Activated naive CD8-positive, alpha-beta T cell treated with anti-CD3 and anti-CD28 coated beads for 36 hours (primary cell): ENCODE results near the gene MTMR2. TPM values are rescaled to one million over a fixed set of nuclear protein-coding genes. Genes with fewer than 3 reads are reported as not detected.

Experiments
- DNase-seq: peaks from one replicate; pipeline ENCODE4 v3.0.0; 2021
- H3K27ac Mint-ChIP-seq: one replicate; pipeline ENCODE4 v1.8.0; 2022; ENCODE audit warnings: mild to moderate bottlenecking, moderate library complexity, mixed read lengths
- H3K27me3 Mint-ChIP-seq: one replicate; pipeline ENCODE4 v1.8.0; 2022; ENCODE audit warnings: mild to moderate bottlenecking, mixed read lengths
- H3K36me3 Mint-ChIP-seq: one replicate; pipeline ENCODE4 v1.8.0; 2021; ENCODE audit warnings: mild to moderate bottlenecking, mixed read lengths
- H3K4me1 Mint-ChIP-seq: one replicate; pipeline ENCODE4 v1.8.0; 2021; ENCODE audit warnings: mixed read lengths
- H3K4me3 Mint-ChIP-seq: one replicate; pipeline ENCODE4 v1.8.0; 2022; ENCODE audit warnings: mild to moderate bottlenecking, moderate library complexity, mixed read lengths
- H3K9me3 Mint-ChIP-seq: one replicate; pipeline ENCODE4 v1.8.0; 2022; ENCODE audit warnings: mixed read lengths
- total RNA-seq, 2 experiments: library from RNA; stranded (reverse); gene quantifications; one replicate each; pipeline ENCODE4 v1.2.3, GENCODE V29; 2021

The MTMR2 gene
- 10 to 100 TPM; 48.0 to 51.7 TPM for total RNA-seq

DNA sequence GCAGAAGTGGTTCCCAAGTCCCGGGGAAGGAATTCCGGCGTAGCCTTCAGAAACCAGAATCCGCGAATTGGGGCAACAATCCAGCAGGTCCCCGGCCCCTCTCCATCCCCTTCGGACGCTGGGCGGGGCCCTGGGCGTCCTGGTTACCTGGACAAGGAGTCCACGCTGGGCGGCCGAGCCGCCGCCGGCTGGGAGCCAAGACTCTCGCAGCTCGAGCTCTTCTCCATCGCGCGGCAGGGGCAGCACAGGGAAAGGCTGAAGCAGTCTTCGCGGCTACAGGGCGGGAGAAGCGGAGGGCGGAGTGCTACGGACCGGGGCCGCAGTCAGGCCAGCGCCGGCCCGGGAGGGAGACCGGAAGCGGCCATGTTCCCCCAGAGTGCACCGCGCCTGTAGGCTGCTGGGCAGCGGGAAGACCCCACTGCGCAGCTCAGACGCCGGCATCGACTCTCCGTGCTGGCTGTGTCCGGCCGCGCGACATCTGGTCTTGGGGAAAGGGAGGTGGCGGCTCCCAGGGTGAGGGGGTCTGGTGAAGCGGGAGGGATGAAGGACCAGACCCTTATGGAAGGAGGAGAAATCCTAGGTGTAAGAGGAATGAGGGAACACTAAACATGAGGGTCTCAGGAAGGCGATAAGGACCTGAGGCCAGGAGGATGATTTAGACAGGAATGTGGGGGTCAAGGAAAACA lies at the start of gene MTMR2:
TSS of gene MTMR2 (minus strand) at position 380 of the 686 bp plus-strand sequence. CDS start at position 227, 153 bp downstream.
- DNase-seq = peak; percentile 73
- Mint-ChIP-seq H3K4me3 (peak within 1 kb of the TSS; percentile 100), H3K27me3 (no peaks in the 10 kb centered on the region), H3K4me1 (peaks cover 23% of the 10 kb centered on the region), H3K36me3 (peaks cover 9% of the 10 kb centered on the region), H3K27ac (peak within 1 kb of the TSS; percentile 100), H3K9me3 (no peaks in the 10 kb centered on the region)

DNA sequence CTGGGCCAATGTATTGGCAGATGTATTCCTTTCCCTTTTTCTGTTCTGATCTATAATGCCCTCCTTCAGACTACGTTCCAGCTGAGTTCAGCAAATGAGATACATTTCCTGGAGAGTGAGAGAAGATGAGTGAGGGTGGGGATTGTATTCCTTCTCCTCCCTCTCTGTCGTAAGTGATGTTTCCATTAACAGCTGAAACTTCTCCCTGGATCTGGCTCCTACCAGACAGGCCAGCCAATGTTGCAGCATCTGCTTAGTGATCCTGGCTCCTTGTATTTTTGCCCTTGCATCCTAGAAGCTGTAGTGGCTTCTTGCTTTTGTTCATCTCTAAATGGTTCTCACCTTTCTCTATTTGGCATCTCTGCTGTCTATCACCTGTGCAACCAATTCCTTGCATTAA lies 48.2 kb upstream of the MTMR2 start:
- H3K9me3 Mint-ChIP-seq = peaks cover 2% of the 10 kb centered on the region
- no peaks in the 10 kb centered on the region for H3K27me3 Mint-ChIP-seq
- no peak overlapping the region for H3K4me3 Mint-ChIP-seq
- no peak overlapping the region for H3K27ac Mint-ChIP-seq
- DNase-seq = no peak
- peaks cover 3% of the 10 kb centered on the region for H3K36me3 Mint-ChIP-seq
- H3K4me1 Mint-ChIP-seq = no peaks in the 10 kb centered on the region

DNA sequence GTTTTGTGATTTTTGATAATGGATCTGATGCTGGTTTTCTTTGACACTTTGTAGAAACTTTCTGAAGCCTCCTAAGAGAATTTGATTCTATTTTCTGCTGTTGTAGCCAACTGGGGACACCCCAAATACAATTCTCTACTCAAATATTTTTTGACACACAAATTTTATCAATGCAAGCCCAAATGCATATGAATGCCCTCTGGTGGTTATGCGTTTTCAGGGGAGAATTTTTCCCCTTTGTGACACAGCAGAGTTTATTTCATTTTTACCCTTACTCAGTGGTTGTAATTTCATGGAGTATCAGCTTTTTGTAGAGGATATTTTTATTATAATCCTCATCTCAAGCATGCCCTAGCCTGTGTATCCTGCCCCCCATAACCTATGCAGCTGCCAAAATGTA lies 44.7 kb upstream of the MTMR2 start:
- H3K27ac Mint-ChIP-seq = no peak overlapping the region
- H3K4me3 Mint-ChIP-seq = no peak overlapping the region
- H3K9me3 Mint-ChIP-seq = peaks cover 2% of the 10 kb centered on the region
- no peak for DNase-seq
- no peaks in the 10 kb centered on the region for H3K4me1 Mint-ChIP-seq
- H3K36me3 Mint-ChIP-seq = no peaks in the 10 kb centered on the region
- no peaks in the 10 kb centered on the region for H3K27me3 Mint-ChIP-seq

DNA sequence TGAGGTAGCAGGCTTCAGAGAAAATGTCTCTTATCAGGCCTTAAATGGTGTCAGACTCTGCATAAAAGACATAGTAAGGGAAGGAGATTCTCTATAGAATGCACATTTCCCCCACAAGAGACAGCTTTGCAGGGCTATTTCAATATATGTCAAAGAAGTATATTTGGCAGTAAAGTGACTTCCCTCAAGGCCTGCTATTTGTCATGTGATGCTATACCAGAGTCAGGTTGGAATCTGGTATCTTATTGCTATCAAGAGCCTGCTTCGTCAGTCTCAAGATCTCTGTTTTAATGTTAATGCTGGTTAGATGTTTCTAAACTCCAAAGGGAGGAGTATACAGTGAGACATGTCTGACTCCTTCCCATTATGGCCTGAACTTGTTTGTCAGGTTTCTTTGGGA lies 40.4 kb upstream of the MTMR2 start:
- H3K4me1 Mint-ChIP-seq = no peaks in the 10 kb centered on the region
- H3K4me3 Mint-ChIP-seq = no peak overlapping the region
- peaks cover 2% of the 10 kb centered on the region for H3K9me3 Mint-ChIP-seq
- H3K27ac Mint-ChIP-seq = no peak overlapping the region
- no peak for DNase-seq
- H3K36me3 Mint-ChIP-seq = no peaks in the 10 kb centered on the region
- no peaks in the 10 kb centered on the region for H3K27me3 Mint-ChIP-seq

DNA sequence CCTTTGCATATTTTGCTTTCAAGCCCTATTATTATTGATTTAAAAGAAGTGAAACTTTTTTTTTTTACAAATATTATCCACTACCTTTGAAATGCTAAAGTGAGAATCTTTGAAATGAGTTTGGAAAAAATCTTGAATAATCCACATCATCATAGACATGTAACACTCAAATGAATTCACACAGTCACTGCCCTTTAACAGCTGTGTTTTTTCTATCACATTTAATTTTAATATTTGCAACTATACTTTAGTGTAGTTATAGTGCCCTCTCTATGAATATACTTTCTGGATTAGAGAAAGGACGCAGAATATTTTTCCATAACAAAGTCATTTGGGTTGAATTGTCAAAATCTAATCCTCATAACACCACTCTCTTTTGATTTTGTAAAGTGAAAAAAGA lies 37.9 kb upstream of the MTMR2 start:
- H3K9me3 Mint-ChIP-seq = no peaks in the 10 kb centered on the region
- no peaks in the 10 kb centered on the region for H3K4me1 Mint-ChIP-seq
- H3K4me3 Mint-ChIP-seq = no peak overlapping the region
- no peak for DNase-seq
- no peak overlapping the region for H3K27ac Mint-ChIP-seq
- no peaks in the 10 kb centered on the region for H3K27me3 Mint-ChIP-seq
- H3K36me3 Mint-ChIP-seq = no peaks in the 10 kb centered on the region

DNA sequence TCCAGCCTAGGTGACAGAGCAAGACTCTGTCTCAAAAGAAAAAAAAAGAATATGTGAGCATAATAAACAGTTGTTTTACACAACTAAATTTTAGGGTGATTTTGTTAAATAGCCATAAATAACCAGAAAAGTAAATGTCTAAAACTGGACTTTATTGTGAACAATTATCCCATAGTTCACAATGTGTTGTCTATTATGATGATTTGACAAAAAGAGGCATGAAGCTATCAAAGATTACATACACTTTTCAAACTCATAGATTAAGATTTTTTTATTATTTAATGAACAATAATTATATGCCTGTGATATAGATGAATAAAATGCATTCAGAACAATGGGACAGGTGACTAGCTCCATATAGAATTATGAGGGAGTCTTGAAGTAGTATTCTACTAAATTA lies 27.0 kb upstream of the MTMR2 start:
- no peak overlapping the region for H3K27ac Mint-ChIP-seq
- peaks cover 2% of the 10 kb centered on the region for H3K9me3 Mint-ChIP-seq
- no peak for DNase-seq
- H3K36me3 Mint-ChIP-seq = peaks cover 9% of the 10 kb centered on the region
- H3K27me3 Mint-ChIP-seq = no peaks in the 10 kb centered on the region
- H3K4me3 Mint-ChIP-seq = no peak overlapping the region
- no peaks in the 10 kb centered on the region for H3K4me1 Mint-ChIP-seq

DNA sequence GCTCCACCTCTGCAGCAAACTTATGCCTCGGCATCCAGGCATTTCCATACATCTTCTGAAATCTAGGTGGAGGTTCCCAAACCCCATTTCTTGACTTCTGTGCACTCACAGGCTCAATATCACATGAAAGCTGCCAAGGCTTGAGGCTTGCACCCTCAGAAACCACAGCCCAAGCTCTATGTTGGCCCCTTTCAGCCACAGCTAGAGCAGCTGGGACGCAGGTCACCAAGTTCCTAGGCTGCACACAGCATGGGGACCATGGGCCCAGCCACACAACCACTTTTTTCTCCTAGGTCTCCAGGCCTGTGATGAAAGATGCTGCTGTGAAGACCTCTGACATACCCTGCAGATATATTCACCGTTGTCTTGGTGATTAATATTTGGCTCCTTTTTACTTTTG lies 24.7 kb upstream of the MTMR2 start:
- Mint-ChIP-seq H3K9me3 (peaks cover 12% of the 10 kb centered on the region), H3K36me3 (peaks cover 12% of the 10 kb centered on the region), H3K4me3 (no peak overlapping the region), H3K27me3 (no peaks in the 10 kb centered on the region), H3K4me1 (no peaks in the 10 kb centered on the region), H3K27ac (no peak overlapping the region)
- no peak for DNase-seq

DNA sequence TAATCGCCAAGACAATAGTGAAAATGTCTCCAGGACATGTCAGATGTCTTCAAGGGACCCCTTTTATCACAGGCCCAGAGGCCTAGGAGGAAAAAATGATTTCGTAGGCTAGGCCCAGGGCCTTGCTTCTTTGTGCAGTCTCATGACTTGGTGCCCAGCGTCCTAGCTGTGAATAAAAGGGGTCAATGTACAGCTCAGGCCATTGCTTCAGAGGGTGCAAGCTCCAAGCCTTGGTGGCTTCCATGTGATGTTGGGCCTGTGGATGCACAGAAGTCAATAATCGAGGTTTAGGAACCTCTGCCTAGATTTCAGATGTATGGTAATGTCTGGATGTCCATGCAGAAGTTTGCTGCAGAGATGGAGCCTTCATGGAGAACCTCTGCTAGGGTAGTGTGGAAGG lies 20.7 kb upstream of the MTMR2 start:
- Mint-ChIP-seq H3K27me3 (no peaks in the 10 kb centered on the region), H3K4me3 (no peak overlapping the region), H3K4me1 (no peaks in the 10 kb centered on the region)

DNA sequence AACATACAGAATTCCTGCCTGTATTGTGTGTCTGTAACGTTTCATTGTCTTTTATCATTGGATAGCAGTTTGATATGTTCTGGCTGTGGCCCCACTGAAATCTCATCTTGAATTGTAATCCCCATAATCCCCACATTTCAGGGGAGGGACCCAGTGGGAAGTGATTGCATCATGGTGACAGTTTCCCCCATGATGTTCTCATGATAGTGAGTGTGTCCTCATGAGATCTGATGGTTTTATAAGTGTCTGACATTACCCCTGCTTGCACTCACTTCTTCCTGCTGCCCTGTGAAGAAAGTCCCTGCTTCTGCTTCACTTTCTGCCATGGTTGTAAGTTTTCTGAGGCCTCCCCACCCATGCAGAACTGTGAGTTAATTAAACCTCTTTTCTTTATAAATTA lies 19.6 kb upstream of the MTMR2 start:
- H3K27ac Mint-ChIP-seq = no peak overlapping the region
- peaks cover 9% of the 10 kb centered on the region for H3K9me3 Mint-ChIP-seq
- H3K4me1 Mint-ChIP-seq = no peaks in the 10 kb centered on the region

More for the DNA sequence above, 20.7 kb upstream of the MTMR2 start:
- H3K27ac Mint-ChIP-seq = no peak overlapping the region
- DNase-seq = no peak
- peaks cover 13% of the 10 kb centered on the region for H3K36me3 Mint-ChIP-seq
- peaks cover 12% of the 10 kb centered on the region for H3K9me3 Mint-ChIP-seq

DNA sequence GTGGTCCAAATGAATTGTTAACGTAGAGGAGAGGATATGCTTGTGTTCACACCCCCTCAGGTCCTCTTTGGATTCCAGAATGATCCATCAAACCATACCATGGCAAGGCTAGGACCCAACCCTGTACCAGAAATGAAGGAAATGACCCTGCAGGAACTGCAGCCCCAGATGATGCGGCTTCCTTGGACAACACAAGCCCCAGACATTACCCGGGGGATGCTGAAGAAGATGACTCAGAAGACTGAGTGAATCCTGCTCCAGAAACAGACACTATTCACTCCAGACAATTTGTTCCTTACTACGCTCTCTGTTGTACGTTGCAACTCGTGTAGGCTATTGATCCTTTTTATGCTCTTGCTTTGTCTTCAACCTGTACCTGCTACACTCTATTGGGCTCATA lies 15.2 kb upstream of the MTMR2 start:
- Mint-ChIP-seq H3K4me3 (no peak overlapping the region), H3K36me3 (peaks cover 2% of the 10 kb centered on the region), H3K4me1 (no peaks in the 10 kb centered on the region), H3K27ac (no peak overlapping the region), H3K9me3 (peaks cover 7% of the 10 kb centered on the region), H3K27me3 (no peaks in the 10 kb centered on the region)
- DNase-seq = no peak

More for the DNA sequence above, 19.6 kb upstream of the MTMR2 start:
- no peak overlapping the region for H3K4me3 Mint-ChIP-seq
- H3K36me3 Mint-ChIP-seq = peaks cover 8% of the 10 kb centered on the region
- DNase-seq = no peak
- no peaks in the 10 kb centered on the region for H3K27me3 Mint-ChIP-seq

DNA sequence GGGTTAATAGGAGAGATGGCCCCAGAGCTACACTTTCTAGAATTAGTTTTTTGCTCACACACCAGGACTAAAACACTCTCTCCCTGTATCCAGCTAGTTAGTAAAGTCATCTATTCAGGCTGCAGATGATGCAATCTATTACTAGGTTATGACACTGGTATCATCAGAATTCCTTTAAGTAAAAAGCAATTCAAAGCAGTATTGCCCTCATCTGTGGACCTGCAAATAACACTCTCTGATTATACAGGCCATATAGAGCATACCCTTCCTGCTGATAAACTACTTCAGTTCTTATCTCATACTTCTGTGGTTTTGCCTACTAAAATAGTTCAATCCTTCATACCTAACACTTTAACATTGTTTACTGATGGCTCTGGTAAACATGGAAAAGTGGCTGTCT lies 13.5 kb upstream of the MTMR2 start:
- Mint-ChIP-seq H3K4me3 (no peak overlapping the region), H3K36me3 (no peaks in the 10 kb centered on the region), H3K27me3 (no peaks in the 10 kb centered on the region), H3K4me1 (no peaks in the 10 kb centered on the region), H3K9me3 (peaks cover 4% of the 10 kb centered on the region), H3K27ac (no peak overlapping the region)
- DNase-seq = no peak

DNA sequence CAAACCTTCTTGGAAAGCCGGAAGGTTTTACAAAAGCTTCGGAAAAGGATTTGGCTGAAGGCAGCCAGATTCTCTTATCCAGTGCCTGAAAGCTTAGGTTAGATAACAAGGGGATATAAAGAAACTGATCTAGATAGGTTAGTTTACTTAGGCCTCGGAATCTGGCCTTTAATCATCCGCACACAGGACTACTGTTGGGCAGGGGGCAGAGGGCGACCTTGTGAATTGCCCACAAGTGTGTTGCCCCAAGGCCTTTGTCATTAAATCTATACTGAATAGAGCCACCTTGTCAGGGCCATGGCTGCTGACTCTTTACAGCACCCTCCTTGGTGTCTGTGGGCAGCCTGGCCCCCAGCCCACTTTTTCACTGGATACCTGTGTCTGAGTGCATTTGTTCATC lies 9.7 kb upstream of the MTMR2 start:
- peaks cover 21% of the 10 kb centered on the region for H3K9me3 Mint-ChIP-seq
- H3K4me1 Mint-ChIP-seq = no peaks in the 10 kb centered on the region
- no peak for DNase-seq
- no peak overlapping the region for H3K4me3 Mint-ChIP-seq
- no peak overlapping the region for H3K27ac Mint-ChIP-seq
- H3K36me3 Mint-ChIP-seq = peaks cover 9% of the 10 kb centered on the region
- no peaks in the 10 kb centered on the region for H3K27me3 Mint-ChIP-seq

DNA sequence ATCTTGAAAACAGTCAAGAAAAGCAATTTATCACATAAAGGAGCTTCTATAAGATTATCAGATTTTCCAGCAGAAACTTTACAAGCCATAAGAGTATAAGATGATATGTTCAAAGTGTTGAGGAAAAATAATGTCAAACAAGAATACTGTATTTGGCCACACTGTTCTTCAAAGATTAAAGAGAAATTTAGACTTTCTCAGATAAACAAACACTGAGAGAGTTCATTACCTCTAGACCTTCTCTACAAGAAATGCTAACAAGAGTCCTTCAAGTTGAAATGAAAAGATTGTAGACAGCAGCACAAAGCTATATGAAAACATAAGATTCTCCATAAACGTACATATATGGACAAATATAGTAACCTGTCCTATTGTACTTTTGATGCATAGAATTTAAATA lies 8.0 kb upstream of the MTMR2 start:
- Mint-ChIP-seq H3K4me3 (no peak overlapping the region), H3K27me3 (no peaks in the 10 kb centered on the region), H3K4me1 (no peaks in the 10 kb centered on the region), H3K27ac (no peak overlapping the region), H3K9me3 (peaks cover 19% of the 10 kb centered on the region), H3K36me3 (peaks cover 9% of the 10 kb centered on the region)
- DNase-seq = no peak

DNA sequence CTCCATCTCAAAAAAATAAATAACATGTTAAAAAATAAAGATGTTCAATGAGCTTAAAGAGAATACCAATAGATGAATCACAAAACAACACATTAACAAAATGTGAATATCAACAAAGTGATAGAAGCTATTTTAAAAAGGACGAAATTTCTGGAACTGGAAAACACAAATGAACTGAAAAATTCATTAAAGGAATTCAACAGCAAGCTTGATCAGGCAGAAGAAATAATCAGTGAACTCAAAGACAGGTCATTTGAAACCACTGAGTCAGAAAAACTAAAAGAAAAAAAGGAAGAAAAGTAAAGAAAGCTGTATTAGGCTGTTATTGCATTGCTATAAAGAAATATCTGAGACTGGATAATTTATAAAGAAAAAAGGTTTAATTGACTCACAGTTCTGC lies 7.0 kb upstream of the MTMR2 start:
- Mint-ChIP-seq H3K27me3 (no peaks in the 10 kb centered on the region), H3K27ac (no peak overlapping the region), H3K9me3 (peaks cover 18% of the 10 kb centered on the region), H3K36me3 (peaks cover 9% of the 10 kb centered on the region), H3K4me1 (no peaks in the 10 kb centered on the region), H3K4me3 (no peak overlapping the region)
- DNase-seq = no peak

DNA sequence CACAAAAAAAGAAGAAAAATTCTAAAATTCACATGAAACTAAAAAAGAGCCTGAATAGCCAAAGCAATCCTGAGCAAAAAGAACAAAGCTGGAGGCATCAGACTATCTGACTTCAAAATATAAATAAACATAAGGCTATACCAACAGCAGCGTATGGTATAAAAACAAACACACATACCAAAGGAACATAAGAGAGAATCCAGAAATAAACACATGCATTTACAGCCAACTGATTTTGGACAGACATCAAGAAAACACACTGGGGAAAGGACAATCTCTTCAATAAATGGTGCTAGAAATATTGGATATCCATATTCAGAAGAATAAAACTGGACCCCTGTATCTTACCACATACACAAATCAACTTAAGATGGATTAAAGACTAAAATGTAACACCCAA lies 2.8 kb upstream of the MTMR2 start:
- no peak for DNase-seq
- Mint-ChIP-seq H3K9me3 (peaks cover 12% of the 10 kb centered on the region), H3K27me3 (no peaks in the 10 kb centered on the region), H3K4me3 (no peak overlapping the region), H3K27ac (no peak overlapping the region), H3K4me1 (peaks cover 17% of the 10 kb centered on the region), H3K36me3 (peaks cover 15% of the 10 kb centered on the region)

DNA sequence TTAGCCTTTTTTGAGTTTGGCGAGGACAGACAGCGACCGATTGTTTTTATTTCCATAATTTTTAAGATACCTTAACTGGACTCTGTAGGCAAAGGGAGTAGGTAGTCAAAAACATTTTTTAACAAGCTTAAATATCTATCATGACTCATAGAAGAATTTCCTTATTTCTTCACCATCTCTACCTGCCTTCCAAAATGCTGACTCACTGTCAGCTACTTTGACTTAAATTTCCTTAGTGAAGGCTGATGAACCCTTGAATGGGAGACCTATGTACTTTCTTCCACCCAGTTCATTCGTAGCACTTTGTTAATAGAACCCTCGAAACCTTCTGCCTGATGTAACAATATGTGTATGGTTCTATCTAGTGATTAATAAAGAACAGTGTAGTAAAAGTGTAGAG lies 1.1 kb upstream of the MTMR2 start:
- H3K9me3 Mint-ChIP-seq = peaks cover 3% of the 10 kb centered on the region
- H3K27me3 Mint-ChIP-seq = no peaks in the 10 kb centered on the region
- peak overlapping the region; percentile 60 for H3K4me3 Mint-ChIP-seq
- peaks cover 9% of the 10 kb centered on the region for H3K36me3 Mint-ChIP-seq
- H3K4me1 Mint-ChIP-seq = peaks cover 23% of the 10 kb centered on the region
- no peak for DNase-seq
- H3K27ac Mint-ChIP-seq = peak overlapping the region; percentile 34
